Measurements from ENCODE around the gene GSX2. TPM values are rescaled to one million over a fixed set of nuclear protein-coding genes. Genes with fewer than 3 reads are reported as not detected.

The GSX2 gene
- total and polyA plus RNA-seq, 2 donors (not counting 1 experiment from before 2014, with no cell fraction given) = 0.05 to 0.33 TPM

DNA sequence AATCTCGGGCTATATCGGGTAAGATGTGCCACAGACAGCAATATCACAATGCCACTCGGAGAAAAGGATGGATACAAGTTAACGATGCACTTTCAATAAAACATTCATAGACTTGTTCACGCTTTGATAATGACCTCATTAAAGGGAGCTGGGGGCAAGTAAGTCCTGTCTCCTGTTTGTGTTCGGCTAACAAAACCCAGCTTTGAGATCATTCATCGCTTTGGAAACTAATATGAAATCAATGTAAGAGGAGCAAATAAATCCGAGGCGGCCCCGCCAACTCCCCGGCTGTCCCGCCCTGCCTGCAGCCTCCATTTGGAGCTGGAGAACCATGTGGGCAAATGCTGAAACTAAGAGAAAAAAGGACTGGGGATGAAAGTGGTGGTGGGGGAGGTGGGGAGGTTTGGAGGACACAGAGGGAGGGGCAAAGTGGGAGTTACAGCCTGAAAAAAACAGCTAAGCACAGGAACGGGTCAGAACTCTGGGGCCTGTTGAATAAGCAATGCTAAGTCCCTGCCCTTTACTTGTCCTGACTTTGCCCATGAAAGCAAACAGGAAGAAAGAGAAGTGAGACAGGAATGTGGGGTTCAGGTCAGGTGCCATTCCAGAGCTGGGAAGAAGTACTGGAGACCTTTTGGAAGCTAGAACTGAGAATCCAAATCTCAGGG lies 3.5 kb upstream of the GSX2 start:
- Histone ChIP-seq H2AFZ (ENCODE audit: low read length) (no peak overlapping the region), H4K20me1 (ENCODE audit: control insufficient read depth, extremely low read depth, insufficient read depth, low read length) (no peaks in the 10 kb centered on the region), H3K4me3 (replicated peaks in 1 of 4; ENCODE audit: control extremely low read depth in 1 of 4, insufficient read depth in 1 of 4, low read depth in 3 of 4, low read length in 4 of 4) (no peak overlapping the region), H3K9me3 (ENCODE audit: control insufficient read depth, insufficient read depth, low read depth, low read length) (no peaks in the 10 kb centered on the region), H3K79me2 (ENCODE audit: control insufficient read depth, insufficient read depth, low read length) (no peaks in the 10 kb centered on the region), H3K4me2 (ENCODE audit: extremely low read depth, insufficient read depth, low read length) (no peak overlapping the region), H3K36me3 (ENCODE audit: control insufficient read depth, insufficient read depth, low read length) (no peaks in the 10 kb centered on the region), H3K9ac (ENCODE audit: insufficient read depth, low read length) (no peak overlapping the region), H3K27me3 (ENCODE audit: control insufficient read depth, insufficient read depth, low read length) (peaks cover 25% of the 10 kb centered on the region), H3K4me1 (ENCODE audit: control insufficient read depth, extremely low read depth, insufficient read depth, low read length) (peaks cover 13% of the 10 kb centered on the region), H3K27ac (ENCODE audit: insufficient read depth, low read length) (no peak overlapping the region)
- TF ChIP-seq, protein P1, sequence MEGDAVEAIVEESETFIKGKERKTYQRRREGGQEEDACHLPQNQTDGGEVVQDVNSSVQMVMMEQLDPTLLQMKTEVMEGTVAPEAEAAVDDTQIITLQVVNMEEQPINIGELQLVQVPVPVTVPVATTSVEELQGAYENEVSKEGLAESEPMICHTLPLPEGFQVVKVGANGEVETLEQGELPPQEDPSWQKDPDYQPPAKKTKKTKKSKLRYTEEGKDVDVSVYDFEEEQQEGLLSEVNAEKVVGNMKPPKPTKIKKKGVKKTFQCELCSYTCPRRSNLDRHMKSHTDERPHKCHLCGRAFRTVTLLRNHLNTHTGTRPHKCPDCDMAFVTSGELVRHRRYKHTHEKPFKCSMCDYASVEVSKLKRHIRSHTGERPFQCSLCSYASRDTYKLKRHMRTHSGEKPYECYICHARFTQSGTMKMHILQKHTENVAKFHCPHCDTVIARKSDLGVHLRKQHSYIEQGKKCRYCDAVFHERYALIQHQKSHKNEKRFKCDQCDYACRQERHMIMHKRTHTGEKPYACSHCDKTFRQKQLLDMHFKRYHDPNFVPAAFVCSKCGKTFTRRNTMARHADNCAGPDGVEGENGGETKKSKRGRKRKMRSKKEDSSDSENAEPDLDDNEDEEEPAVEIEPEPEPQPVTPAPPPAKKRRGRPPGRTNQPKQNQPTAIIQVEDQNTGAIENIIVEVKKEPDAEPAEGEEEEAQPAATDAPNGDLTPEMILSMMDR (conservative IDR thresholded peaks at IDR 0.05 in 1 of 2, IDR thresholded peaks at IDR 0.05 in 1 of 2; ENCODE audit: low read depth in 1 of 2, low read length in 2 of 2) = no peak
- TF ChIP-seq EZH2 (IDR thresholded peaks at IDR 0.05; ENCODE audit: low read length, missing control alignments) = no peak
- no peak for DNase-seq (ENCODE audit: low read depth in 2 of 2)

DNA sequence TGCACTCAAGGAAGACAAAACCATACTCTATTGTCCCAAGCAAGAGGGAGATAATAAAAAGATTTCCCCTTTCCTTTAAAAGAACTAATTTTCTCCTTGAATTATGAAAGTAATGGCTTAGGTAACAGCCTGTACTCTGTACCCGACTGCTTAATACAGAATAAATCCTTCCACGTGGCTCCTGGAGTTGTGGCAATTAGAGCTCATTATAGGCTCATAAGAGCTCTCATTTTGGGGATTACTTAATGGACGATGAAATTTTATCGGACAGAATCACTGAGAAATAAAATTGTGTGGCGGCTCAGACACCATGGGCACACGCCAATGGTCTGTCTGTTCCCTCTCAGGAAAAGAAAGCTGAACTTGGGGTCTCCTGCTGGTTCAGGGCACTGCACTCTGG lies 2.8 kb upstream of the GSX2 start:
- H3K4me1 ChIP-seq (ENCODE audit: control insufficient read depth, extremely low read depth, insufficient read depth, low read length) = peaks cover 10% of the 10 kb centered on the region
- no peak overlapping the region for H2AFZ ChIP-seq (ENCODE audit: low read length)
- no peak for TF ChIP-seq EZH2 (IDR thresholded peaks at IDR 0.05; ENCODE audit: low read length, missing control alignments)
- TF ChIP-seq, protein P1 (conservative IDR thresholded peaks at IDR 0.05 in 1 of 2, IDR thresholded peaks at IDR 0.05 in 1 of 2; ENCODE audit: low read depth in 1 of 2, low read length in 2 of 2) = no peak
- H3K4me2 ChIP-seq (ENCODE audit: extremely low read depth, insufficient read depth, low read length) = no peak overlapping the region
- peaks cover 31% of the 10 kb centered on the region for H3K27me3 ChIP-seq (ENCODE audit: control insufficient read depth, insufficient read depth, low read length)
- no peaks in the 10 kb centered on the region for H3K79me2 ChIP-seq (ENCODE audit: control insufficient read depth, insufficient read depth, low read length)
- H3K9ac ChIP-seq (ENCODE audit: insufficient read depth, low read length) = no peak overlapping the region
- no peaks in the 10 kb centered on the region for H4K20me1 ChIP-seq (ENCODE audit: control insufficient read depth, extremely low read depth, insufficient read depth, low read length)
- H3K27ac ChIP-seq (ENCODE audit: insufficient read depth, low read length) = no peak overlapping the region
- H3K36me3 ChIP-seq (ENCODE audit: control insufficient read depth, insufficient read depth, low read length) = no peaks in the 10 kb centered on the region
- DNase-seq (ENCODE audit: low read depth in 2 of 2) = no peak
- no peak overlapping the region for H3K4me3 ChIP-seq (replicated peaks in 1 of 4; ENCODE audit: control extremely low read depth in 1 of 4, insufficient read depth in 1 of 4, low read depth in 3 of 4, low read length in 4 of 4)
- no peaks in the 10 kb centered on the region for H3K9me3 ChIP-seq (ENCODE audit: control insufficient read depth, insufficient read depth, low read depth, low read length)

DNA sequence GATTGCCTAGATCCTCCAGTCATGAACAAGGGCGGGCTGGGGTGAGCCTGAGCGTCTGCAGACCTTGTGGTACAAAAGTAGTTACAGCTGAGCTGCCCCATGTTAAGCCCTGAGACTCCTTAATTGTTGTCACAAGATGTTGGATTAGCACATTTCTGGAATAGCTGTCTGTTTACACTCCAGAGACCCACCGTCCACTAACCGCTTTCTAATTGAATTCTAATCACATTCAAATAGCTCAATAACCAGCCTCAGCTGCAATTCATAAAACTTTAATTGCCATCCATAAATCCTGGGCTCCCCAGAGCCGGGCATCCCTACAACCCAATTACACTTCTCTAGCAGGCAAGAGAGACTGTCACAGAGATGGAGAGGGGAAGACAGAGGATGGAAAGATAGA lies 1.6 kb upstream of the GSX2 start:
- Histone ChIP-seq H3K4me1 (ENCODE audit: control insufficient read depth, extremely low read depth, insufficient read depth, low read length) (peaks cover 10% of the 10 kb centered on the region), H3K9me3 (ENCODE audit: control insufficient read depth, insufficient read depth, low read depth, low read length) (no peaks in the 10 kb centered on the region), H2AFZ (ENCODE audit: low read length) (no peak overlapping the region), H3K4me2 (ENCODE audit: extremely low read depth, insufficient read depth, low read length) (no peak overlapping the region), H4K20me1 (ENCODE audit: control insufficient read depth, extremely low read depth, insufficient read depth, low read length) (no peaks in the 10 kb centered on the region), H3K9ac (ENCODE audit: insufficient read depth, low read length) (no peak overlapping the region), H3K79me2 (ENCODE audit: control insufficient read depth, insufficient read depth, low read length) (no peaks in the 10 kb centered on the region), H3K4me3 (replicated peaks in 1 of 4; ENCODE audit: control extremely low read depth in 1 of 4, insufficient read depth in 1 of 4, low read depth in 3 of 4, low read length in 4 of 4) (no peak overlapping the region), H3K27me3 (ENCODE audit: control insufficient read depth, insufficient read depth, low read length) (peaks cover 31% of the 10 kb centered on the region), H3K27ac (ENCODE audit: insufficient read depth, low read length) (no peak overlapping the region), H3K36me3 (ENCODE audit: control insufficient read depth, insufficient read depth, low read length) (no peaks in the 10 kb centered on the region)
- TF ChIP-seq EZH2 (IDR thresholded peaks at IDR 0.05; ENCODE audit: low read length, missing control alignments) = no peak
- TF ChIP-seq, protein P1 (conservative IDR thresholded peaks at IDR 0.05 in 1 of 2, IDR thresholded peaks at IDR 0.05 in 1 of 2; ENCODE audit: low read depth in 1 of 2, low read length in 2 of 2) = no peak
- no peak for DNase-seq (ENCODE audit: low read depth in 2 of 2)

Data from fibroblast of lung (primary cell).